Liver (tissue), 2 donors: Measurements from ENCODE around the gene SPTBN1.

ENCODE experiments used
- TF ChIP-seq, protein P1 (sequence below): fragments of 150-350 bp; IDR thresholded peaks from 2 replicates; pipeline ENCODE4 v1.5.1; 2017; ENCODE audit warnings: improper control_type of control experiment, low read depth, low read length; ENCODE audit not compliant: missing input control
- TF ChIP-seq, protein P2 (sequence below): IDR thresholded peaks from 2 replicates; pipeline ENCODE4 v1.6.1; 2016; ENCODE audit warnings: antibody characterized with exemption, mild to moderate bottlenecking
- donor health status: healthy.

DNA sequence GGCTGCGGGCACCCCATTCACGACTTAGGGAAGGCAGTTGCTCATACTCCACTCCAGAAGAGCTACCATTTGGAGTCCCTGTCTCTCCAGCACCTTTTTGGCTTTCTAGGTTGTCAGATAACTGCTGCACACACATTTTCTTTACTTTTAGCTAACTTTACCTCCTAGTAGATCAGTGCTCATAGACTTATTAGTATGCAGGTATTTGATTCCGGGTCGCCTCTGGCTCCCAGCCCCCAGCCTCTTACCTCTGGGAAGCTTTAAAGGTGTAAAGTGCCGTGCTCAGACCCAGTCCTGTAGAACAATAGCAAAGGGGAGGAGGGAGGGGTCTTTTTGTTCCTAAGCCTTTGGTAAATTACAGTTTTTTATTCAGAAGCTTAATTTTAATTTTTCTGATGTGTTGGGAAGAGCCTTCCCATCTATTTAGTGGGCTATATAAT, 102.9 kb downstream of the SPTBN1 start:
- TF ChIP-seq, protein P1, sequence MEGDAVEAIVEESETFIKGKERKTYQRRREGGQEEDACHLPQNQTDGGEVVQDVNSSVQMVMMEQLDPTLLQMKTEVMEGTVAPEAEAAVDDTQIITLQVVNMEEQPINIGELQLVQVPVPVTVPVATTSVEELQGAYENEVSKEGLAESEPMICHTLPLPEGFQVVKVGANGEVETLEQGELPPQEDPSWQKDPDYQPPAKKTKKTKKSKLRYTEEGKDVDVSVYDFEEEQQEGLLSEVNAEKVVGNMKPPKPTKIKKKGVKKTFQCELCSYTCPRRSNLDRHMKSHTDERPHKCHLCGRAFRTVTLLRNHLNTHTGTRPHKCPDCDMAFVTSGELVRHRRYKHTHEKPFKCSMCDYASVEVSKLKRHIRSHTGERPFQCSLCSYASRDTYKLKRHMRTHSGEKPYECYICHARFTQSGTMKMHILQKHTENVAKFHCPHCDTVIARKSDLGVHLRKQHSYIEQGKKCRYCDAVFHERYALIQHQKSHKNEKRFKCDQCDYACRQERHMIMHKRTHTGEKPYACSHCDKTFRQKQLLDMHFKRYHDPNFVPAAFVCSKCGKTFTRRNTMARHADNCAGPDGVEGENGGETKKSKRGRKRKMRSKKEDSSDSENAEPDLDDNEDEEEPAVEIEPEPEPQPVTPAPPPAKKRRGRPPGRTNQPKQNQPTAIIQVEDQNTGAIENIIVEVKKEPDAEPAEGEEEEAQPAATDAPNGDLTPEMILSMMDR: no peak
- TF ChIP-seq, protein P2, sequence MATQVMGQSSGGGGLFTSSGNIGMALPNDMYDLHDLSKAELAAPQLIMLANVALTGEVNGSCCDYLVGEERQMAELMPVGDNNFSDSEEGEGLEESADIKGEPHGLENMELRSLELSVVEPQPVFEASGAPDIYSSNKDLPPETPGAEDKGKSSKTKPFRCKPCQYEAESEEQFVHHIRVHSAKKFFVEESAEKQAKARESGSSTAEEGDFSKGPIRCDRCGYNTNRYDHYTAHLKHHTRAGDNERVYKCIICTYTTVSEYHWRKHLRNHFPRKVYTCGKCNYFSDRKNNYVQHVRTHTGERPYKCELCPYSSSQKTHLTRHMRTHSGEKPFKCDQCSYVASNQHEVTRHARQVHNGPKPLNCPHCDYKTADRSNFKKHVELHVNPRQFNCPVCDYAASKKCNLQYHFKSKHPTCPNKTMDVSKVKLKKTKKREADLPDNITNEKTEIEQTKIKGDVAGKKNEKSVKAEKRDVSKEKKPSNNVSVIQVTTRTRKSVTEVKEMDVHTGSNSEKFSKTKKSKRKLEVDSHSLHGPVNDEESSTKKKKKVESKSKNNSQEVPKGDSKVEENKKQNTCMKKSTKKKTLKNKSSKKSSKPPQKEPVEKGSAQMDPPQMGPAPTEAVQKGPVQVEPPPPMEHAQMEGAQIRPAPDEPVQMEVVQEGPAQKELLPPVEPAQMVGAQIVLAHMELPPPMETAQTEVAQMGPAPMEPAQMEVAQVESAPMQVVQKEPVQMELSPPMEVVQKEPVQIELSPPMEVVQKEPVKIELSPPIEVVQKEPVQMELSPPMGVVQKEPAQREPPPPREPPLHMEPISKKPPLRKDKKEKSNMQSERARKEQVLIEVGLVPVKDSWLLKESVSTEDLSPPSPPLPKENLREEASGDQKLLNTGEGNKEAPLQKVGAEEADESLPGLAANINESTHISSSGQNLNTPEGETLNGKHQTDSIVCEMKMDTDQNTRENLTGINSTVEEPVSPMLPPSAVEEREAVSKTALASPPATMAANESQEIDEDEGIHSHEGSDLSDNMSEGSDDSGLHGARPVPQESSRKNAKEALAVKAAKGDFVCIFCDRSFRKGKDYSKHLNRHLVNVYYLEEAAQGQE: no peak
